ENCODE measurements around the gene ANLN. TPM values are rescaled to one million over a fixed set of nuclear protein-coding genes. Genes with fewer than 3 reads are reported as not detected.

ANLN gene
- total RNA-seq, 1 experiment from 2014 or later: 81.1 TPM

DNA sequence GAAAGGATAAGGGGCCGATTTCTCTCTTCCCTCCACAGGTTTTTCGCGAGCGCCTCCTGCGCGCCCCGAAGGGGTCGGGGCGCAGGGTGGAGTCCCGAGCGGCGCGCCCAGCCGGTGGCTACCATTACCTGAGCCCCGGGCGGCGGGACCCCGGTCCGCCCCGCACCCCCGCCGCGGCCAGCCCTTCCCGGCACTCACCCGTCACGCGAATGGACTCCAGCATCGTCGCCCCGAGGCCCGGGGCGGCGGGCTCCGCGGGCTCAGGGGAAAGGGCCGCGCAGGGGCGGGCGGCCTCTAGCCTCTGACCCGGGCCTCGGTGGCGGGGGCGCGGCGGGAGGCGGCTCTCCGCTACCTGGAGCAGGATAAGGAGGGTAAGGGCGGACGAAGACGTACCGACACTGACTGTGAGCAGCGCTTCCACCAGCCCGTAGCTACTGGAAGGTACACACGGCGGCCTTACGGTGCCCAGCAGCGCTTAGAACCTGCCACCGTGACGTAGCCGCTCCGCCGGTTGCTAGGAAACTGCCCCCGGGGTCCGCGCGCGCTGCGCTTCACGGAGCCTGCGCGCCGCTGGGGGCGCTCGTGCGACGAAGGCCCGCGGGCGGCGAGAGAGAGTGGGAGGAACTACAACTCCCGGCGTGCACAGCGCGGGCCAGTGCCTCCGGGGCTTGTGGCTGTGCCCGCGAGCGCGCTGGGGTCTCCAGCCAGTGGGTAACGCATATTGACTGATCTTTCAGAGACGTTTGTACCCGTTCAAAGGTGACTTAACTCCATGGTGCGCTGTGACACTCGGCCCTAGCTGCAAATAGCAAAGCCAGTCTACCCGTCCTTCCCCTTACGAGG, 22.7 kb upstream of the ANLN start (continued):
- TF ChIP-seq ETV6 (CRISPR knock-in tag; IDR thresholded peaks at IDR 0.05) (peak; percentile 72; the same call in 1 of the 2 replicates), ZNF219 (CRISPR knock-in tag; IDR thresholded peaks at IDR 0.05; ENCODE audit: borderline replicate concordance) (no peak), ATF1 (CRISPR knock-in tag; IDR thresholded peaks at IDR 0.05) (no peak), GABPB1 (CRISPR knock-in tag; IDR thresholded peaks at IDR 0.05) (no peak), ZNF423 (CRISPR knock-in tag; IDR thresholded peaks at IDR 0.05) (no peak), ESRRA (CRISPR knock-in tag; IDR thresholded peaks at IDR 0.05; ENCODE audit: borderline replicate concordance) (0 out of 2 replicates have a peak, but pooled peaks have one; percentile 33), FOXJ3 (CRISPR knock-in tag; IDR thresholded peaks at IDR 0.05; ENCODE audit: borderline replicate concordance) (no peak), SMAD4 (CRISPR knock-in tag; IDR thresholded peaks at IDR 0.05) (no peak), NFYB (CRISPR knock-in tag; conservative IDR thresholded peaks at IDR 0.05; ENCODE audit: low read depth) (no peak)
- TF ChIP-seq, protein P1, sequence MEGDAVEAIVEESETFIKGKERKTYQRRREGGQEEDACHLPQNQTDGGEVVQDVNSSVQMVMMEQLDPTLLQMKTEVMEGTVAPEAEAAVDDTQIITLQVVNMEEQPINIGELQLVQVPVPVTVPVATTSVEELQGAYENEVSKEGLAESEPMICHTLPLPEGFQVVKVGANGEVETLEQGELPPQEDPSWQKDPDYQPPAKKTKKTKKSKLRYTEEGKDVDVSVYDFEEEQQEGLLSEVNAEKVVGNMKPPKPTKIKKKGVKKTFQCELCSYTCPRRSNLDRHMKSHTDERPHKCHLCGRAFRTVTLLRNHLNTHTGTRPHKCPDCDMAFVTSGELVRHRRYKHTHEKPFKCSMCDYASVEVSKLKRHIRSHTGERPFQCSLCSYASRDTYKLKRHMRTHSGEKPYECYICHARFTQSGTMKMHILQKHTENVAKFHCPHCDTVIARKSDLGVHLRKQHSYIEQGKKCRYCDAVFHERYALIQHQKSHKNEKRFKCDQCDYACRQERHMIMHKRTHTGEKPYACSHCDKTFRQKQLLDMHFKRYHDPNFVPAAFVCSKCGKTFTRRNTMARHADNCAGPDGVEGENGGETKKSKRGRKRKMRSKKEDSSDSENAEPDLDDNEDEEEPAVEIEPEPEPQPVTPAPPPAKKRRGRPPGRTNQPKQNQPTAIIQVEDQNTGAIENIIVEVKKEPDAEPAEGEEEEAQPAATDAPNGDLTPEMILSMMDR (IDR thresholded peaks at IDR 0.05): peak; percentile 66

DNA sequence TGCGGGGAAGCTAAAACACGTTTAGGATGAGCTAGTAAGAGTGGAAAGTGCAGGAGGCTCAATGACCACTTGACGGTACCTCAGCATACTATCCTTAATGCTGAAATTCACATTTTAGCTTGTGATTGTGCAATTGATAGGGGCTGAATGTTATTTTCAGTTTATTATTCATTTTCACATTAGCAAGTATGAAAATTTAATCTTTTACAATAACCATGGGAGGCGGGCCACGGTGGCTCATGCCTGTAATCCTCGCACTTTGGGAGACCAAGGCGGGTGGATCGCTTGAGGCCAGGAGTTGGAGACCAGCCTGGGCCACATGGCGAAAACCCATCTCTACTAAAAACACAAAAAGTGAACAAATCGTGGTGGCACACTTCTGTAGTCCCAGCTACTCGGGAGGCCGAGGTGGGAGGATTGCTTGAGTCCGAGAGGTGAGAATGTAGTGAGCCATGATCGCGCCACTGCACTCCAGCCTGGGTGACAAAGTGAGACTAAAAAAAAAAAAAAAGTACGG, 22.0 kb upstream of the ANLN start:
- Mint-ChIP-seq H3K4me3 (peak overlapping the region; percentile 89), H3K36me3 (no peaks in the 10 kb centered on the region), H3K27ac (no peak overlapping the region), H3K27me3 (ENCODE audit: low read depth) (peaks cover 70% of the 10 kb centered on the region), H3K4me1 (no peaks in the 10 kb centered on the region), H3K9me3 (no peaks in the 10 kb centered on the region)
- TF ChIP-seq, protein P2, sequence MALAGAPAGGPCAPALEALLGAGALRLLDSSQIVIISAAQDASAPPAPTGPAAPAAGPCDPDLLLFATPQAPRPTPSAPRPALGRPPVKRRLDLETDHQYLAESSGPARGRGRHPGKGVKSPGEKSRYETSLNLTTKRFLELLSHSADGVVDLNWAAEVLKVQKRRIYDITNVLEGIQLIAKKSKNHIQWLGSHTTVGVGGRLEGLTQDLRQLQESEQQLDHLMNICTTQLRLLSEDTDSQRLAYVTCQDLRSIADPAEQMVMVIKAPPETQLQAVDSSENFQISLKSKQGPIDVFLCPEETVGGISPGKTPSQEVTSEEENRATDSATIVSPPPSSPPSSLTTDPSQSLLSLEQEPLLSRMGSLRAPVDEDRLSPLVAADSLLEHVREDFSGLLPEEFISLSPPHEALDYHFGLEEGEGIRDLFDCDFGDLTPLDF (CRISPR knock-in tag; IDR thresholded peaks at IDR 0.05): no peak
- TF ChIP-seq ZNF423 (CRISPR knock-in tag; IDR thresholded peaks at IDR 0.05) (no peak), FOXJ3 (CRISPR knock-in tag; IDR thresholded peaks at IDR 0.05; ENCODE audit: borderline replicate concordance) (no peak), NR3C1 (CRISPR knock-in tag; conservative IDR thresholded peaks at IDR 0.05; ENCODE audit: low read depth) (no peak), ZNF396 (CRISPR knock-in tag; IDR thresholded peaks at IDR 0.05; ENCODE audit: borderline replicate concordance) (no peak), PRRX2 (CRISPR knock-in tag; IDR thresholded peaks at IDR 0.05) (no peak), TEAD4 (CRISPR knock-in tag; IDR thresholded peaks at IDR 0.05) (no peak), SMAD3 (CRISPR knock-in tag; IDR thresholded peaks at IDR 0.05; ENCODE audit: borderline replicate concordance) (no peak), ETV6 (CRISPR knock-in tag; IDR thresholded peaks at IDR 0.05) (no peak), ELF4 (CRISPR knock-in tag; IDR thresholded peaks at IDR 0.05; ENCODE audit: low read depth) (no peak), ZNF416 (CRISPR knock-in tag; IDR thresholded peaks at IDR 0.05) (no peak)
- TF ChIP-seq, protein P3, sequence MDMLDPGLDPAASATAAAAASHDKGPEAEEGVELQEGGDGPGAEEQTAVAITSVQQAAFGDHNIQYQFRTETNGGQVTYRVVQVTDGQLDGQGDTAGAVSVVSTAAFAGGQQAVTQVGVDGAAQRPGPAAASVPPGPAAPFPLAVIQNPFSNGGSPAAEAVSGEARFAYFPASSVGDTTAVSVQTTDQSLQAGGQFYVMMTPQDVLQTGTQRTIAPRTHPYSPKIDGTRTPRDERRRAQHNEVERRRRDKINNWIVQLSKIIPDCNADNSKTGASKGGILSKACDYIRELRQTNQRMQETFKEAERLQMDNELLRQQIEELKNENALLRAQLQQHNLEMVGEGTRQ (CRISPR knock-in tag; IDR thresholded peaks at IDR 0.05): no peak
- TF ChIP-seq, protein P4, sequence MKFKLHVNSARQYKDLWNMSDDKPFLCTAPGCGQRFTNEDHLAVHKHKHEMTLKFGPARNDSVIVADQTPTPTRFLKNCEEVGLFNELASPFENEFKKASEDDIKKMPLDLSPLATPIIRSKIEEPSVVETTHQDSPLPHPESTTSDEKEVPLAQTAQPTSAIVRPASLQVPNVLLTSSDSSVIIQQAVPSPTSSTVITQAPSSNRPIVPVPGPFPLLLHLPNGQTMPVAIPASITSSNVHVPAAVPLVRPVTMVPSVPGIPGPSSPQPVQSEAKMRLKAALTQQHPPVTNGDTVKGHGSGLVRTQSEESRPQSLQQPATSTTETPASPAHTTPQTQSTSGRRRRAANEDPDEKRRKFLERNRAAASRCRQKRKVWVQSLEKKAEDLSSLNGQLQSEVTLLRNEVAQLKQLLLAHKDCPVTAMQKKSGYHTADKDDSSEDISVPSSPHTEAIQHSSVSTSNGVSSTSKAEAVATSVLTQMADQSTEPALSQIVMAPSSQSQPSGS (CRISPR knock-in tag; IDR thresholded peaks at IDR 0.05; ENCODE audit: borderline replicate concordance, low read depth): no peak
- TF ChIP-seq, protein P5, sequence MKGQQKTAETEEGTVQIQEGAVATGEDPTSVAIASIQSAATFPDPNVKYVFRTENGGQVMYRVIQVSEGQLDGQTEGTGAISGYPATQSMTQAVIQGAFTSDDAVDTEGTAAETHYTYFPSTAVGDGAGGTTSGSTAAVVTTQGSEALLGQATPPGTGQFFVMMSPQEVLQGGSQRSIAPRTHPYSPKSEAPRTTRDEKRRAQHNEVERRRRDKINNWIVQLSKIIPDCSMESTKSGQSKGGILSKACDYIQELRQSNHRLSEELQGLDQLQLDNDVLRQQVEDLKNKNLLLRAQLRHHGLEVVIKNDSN (CRISPR knock-in tag; IDR thresholded peaks at IDR 0.05): no peak
- TF ChIP-seq, protein P6, sequence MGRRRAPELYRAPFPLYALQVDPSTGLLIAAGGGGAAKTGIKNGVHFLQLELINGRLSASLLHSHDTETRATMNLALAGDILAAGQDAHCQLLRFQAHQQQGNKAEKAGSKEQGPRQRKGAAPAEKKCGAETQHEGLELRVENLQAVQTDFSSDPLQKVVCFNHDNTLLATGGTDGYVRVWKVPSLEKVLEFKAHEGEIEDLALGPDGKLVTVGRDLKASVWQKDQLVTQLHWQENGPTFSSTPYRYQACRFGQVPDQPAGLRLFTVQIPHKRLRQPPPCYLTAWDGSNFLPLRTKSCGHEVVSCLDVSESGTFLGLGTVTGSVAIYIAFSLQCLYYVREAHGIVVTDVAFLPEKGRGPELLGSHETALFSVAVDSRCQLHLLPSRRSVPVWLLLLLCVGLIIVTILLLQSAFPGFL (CRISPR knock-in tag; IDR thresholded peaks at IDR 0.05; ENCODE audit: borderline replicate concordance): no peak
- TF ChIP-seq, protein P7, sequence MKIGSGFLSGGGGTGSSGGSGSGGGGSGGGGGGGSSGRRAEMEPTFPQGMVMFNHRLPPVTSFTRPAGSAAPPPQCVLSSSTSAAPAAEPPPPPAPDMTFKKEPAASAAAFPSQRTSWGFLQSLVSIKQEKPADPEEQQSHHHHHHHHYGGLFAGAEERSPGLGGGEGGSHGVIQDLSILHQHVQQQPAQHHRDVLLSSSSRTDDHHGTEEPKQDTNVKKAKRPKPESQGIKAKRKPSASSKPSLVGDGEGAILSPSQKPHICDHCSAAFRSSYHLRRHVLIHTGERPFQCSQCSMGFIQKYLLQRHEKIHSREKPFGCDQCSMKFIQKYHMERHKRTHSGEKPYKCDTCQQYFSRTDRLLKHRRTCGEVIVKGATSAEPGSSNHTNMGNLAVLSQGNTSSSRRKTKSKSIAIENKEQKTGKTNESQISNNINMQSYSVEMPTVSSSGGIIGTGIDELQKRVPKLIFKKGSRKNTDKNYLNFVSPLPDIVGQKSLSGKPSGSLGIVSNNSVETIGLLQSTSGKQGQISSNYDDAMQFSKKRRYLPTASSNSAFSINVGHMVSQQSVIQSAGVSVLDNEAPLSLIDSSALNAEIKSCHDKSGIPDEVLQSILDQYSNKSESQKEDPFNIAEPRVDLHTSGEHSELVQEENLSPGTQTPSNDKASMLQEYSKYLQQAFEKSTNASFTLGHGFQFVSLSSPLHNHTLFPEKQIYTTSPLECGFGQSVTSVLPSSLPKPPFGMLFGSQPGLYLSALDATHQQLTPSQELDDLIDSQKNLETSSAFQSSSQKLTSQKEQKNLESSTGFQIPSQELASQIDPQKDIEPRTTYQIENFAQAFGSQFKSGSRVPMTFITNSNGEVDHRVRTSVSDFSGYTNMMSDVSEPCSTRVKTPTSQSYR (CRISPR knock-in tag; IDR thresholded peaks at IDR 0.05): no peak
- TF ChIP-seq, protein P8, sequence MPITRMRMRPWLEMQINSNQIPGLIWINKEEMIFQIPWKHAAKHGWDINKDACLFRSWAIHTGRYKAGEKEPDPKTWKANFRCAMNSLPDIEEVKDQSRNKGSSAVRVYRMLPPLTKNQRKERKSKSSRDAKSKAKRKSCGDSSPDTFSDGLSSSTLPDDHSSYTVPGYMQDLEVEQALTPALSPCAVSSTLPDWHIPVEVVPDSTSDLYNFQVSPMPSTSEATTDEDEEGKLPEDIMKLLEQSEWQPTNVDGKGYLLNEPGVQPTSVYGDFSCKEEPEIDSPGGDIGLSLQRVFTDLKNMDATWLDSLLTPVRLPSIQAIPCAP (CRISPR knock-in tag; IDR thresholded peaks at IDR 0.05): no peak
- peak; percentile 10; the same call in 1 of the 2 replicates for ATAC-seq
- POLR2A ChIA-PET: interaction anchor here (1.4 kb wide), 1 partner anchor 22 kb away, joined by 7 read pairs; the partner anchor contains the start of gene ANLN
- no peak for DNase-seq (ENCODE audit: low spot score)
- CTCF ChIA-PET: interaction anchor here (0.7 to 1.8 kb wide), 9 partner anchors 14 to 533 kb away, joined by 3 to 8 read pairs (median 5); no protein-coding TSS in a partner anchor

All from WTC11 (cell line).